Dendritic cell treated with granulocyte-macrophage colony-stimulating factor and Interleukin-4, amounts not matched to agents 40 ng/mL and 50 ng/mL, for 4 days (primary cell): Measurements from ENCODE around the gene TFCP2L1.
"Not testable (repeated sequence)": the region's sequence is repeated elsewhere in the genome, so short reads cannot be mapped to it uniquely, and the experiment has no call there.

Experiments
- H3K27ac Mint-ChIP-seq: one replicate; pipeline ENCODE4 v1.8.0; 2022; ENCODE audit warnings: mild to moderate bottlenecking, mixed read lengths
- H3K27me3 Mint-ChIP-seq: one replicate; pipeline ENCODE4 v1.8.0; 2022; ENCODE audit warnings: mild to moderate bottlenecking, mixed read lengths
- H3K36me3 Mint-ChIP-seq: one replicate; pipeline ENCODE4 v1.8.0; 2022; ENCODE audit warnings: low read depth, mixed read lengths
- H3K4me1 Mint-ChIP-seq: one replicate; pipeline ENCODE4 v1.8.0; 2022; ENCODE audit warnings: low read depth, mixed read lengths
- H3K4me3 Mint-ChIP-seq: one replicate; pipeline ENCODE4 v1.8.0; 2022; ENCODE audit warnings: mild to moderate bottlenecking, moderate library complexity, mixed read lengths
- H3K9me3 Mint-ChIP-seq: one replicate; pipeline ENCODE4 v1.8.0; 2022; ENCODE audit warnings: mixed read lengths
- intact Hi-C: fragments of 100-400 bp; cut with micrococcal nuclease; formaldehyde crosslinking; loops from one replicate; pipeline ENCODE4 v1.15.0; 2022

TFCP2L1 gene

DNA sequence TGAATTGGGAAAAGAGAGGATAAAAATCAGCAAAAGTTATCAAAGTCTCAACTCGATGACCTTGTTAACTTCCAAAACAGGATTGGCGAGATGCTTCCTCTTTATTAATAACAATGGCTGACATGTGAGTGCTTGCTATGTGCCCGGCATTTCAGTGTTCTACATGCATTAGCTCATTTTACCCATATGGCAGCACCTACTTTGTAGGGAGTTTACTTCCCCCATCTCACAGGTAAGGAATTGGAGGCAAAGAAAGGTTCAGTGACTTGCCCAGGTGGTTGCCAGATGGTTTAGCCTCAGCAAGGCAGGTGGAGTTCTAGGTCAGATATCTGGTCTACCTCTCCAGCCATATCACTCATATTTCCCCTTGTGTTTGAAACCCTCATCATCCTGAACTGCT lies 12.4 kb downstream of the TFCP2L1 start:
- H3K4me3 Mint-ChIP-seq: no peak overlapping the region
- no peak overlapping the region for H3K27ac Mint-ChIP-seq
- no peaks in the 10 kb centered on the region for H3K36me3 Mint-ChIP-seq
- no peaks in the 10 kb centered on the region for H3K9me3 Mint-ChIP-seq
- intact Hi-C loops: no loop called here
- peaks cover 15% of the 10 kb centered on the region for H3K4me1 Mint-ChIP-seq
- H3K27me3 Mint-ChIP-seq: peaks cover 14% of the 10 kb centered on the region

DNA sequence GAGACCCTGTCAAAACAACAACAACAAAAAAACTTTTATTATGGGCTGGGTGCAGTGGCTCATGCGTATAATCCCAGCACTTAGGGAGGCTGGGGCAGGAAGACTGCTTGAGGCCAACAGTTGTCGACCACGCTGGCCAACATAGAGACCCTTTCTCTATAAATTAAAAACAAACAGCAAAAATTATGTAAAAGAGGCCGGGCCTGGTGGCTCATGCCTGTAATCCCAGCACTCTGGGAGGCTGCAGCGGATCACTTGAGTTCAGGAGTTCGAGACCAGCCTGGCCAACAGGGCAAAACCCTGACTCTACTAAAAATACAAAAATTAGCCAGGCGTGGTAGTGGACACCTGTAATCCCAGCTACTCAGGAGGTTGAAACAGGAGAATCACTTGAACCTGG lies 15.6 kb downstream of the TFCP2L1 start:
- H3K27ac Mint-ChIP-seq, intact Hi-C loops, H3K9me3 Mint-ChIP-seq, H3K4me3 Mint-ChIP-seq, H3K36me3 Mint-ChIP-seq: not testable (repeated sequence)
- peaks cover 12% of the 10 kb centered on the region for H3K27me3 Mint-ChIP-seq
- H3K4me1 Mint-ChIP-seq: peaks cover 15% of the 10 kb centered on the region

DNA sequence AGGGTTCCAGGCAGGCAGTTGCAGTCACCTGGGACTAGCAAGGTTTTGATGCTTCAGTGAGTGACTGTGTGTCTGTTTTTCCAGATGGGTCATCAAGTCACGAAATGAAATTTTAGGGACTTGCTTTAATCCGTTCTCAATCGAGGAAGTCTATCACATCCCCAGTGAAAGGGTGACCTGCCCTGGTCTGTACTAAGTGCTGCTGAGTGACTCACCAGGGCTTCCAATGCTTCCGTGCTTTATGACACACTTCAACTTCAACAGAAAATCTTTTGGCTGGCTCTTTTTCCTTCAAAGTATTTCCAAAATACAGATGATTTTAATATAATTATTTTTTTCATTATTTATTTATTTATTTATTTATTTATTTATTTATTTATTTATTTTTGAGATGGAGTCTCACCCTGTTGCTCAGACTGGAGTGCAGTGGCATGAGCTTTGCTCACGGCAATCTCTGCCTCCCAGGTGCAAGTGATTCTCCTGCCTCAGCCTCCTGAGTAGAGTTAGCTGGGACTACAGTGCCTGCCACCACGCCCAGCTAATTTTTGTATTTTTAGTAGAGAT lies 18.4 kb downstream of the TFCP2L1 start:
- H3K27me3 Mint-ChIP-seq: no peaks in the 10 kb centered on the region
- no peaks in the 10 kb centered on the region for H3K9me3 Mint-ChIP-seq
- peaks cover under 1% of the 10 kb centered on the region for H3K4me1 Mint-ChIP-seq
- no peak overlapping the region for H3K4me3 Mint-ChIP-seq
- no peak overlapping the region for H3K27ac Mint-ChIP-seq
- intact Hi-C loops: no loop called here
- no peaks in the 10 kb centered on the region for H3K36me3 Mint-ChIP-seq

DNA sequence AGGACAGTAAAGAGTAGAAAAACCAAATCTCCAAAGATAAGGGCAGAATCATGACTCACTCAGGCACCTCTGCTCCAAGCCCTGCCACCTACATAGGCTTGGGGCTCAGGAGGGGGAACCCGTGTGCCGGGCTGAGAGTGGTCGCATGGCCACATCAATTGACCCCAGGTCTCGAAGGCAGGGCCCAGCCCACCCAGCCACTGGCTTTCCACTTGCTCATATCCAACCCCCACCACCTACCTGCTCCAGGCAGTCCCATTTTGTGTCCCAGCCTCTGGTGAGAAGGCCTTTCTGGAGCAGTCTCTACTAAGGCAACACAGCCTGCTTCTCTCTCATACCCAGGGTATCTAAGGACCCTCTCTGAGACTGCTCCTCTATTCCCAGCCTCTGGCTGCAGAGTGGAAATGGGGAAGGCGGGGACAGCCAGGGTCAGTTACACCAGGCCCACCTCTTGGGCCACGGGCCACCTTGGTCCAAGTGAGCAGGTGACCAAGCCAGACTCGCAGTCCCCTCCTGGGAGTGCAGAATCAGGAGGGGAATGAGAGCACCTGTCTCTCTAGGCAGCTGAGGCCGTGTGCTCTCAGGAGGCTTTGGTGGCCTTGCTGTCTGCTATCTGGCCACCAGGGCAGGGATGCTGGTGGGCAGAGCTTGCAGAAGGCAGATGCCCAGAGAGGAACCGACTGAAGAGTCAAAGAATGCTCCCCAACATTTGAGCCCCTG lies 20.8 kb downstream of the TFCP2L1 start:
- no peaks in the 10 kb centered on the region for H3K4me1 Mint-ChIP-seq
- no peak overlapping the region for H3K27ac Mint-ChIP-seq
- H3K9me3 Mint-ChIP-seq: no peaks in the 10 kb centered on the region
- no peak overlapping the region for H3K4me3 Mint-ChIP-seq
- H3K27me3 Mint-ChIP-seq: no peaks in the 10 kb centered on the region
- intact Hi-C loops: no loop called here
- H3K36me3 Mint-ChIP-seq: no peaks in the 10 kb centered on the region

DNA sequence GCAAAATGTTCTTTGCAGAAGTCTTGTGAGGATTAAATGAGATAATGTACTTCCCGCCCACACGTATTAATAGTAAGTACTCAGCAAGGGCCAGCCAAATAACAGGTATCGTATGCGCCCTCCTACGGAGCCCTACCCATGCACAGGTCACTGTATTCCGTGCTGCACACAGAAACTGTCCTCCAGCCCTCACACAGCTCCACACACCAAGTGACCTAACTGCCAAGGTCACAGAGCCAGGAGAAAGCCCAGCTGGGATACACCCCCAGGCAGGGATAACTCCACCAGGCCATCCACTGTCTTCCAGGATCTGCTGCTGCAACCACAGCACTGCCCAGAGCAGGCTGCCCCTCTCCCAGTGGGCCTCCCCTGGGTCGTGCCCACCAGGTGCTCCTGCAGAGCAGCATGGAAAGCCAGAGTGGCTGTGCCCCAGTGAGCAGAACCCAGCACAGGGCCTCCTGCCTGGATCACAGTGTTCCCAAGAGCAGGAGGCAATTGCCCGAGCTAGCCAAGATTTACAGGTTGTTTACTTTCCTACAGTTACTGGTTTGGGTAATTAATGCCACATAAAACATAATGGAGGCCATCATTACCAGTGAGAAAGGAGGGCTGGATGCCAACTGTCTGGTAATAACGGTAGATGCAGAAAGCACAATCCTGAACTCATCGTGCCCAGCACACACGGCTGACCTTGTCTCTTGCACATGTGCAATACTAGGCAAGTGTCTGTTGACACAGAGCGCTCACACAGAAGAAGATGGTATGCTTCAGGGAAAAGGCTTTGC lies 24.4 kb downstream of the TFCP2L1 start:
- Mint-ChIP-seq H3K4me3 (no peak overlapping the region), H3K9me3 (no peaks in the 10 kb centered on the region), H3K4me1 (peaks cover 8% of the 10 kb centered on the region), H3K27me3 (peaks cover 15% of the 10 kb centered on the region), H3K36me3 (no peaks in the 10 kb centered on the region), H3K27ac (no peak overlapping the region)
- intact Hi-C loops: no loop called here

DNA sequence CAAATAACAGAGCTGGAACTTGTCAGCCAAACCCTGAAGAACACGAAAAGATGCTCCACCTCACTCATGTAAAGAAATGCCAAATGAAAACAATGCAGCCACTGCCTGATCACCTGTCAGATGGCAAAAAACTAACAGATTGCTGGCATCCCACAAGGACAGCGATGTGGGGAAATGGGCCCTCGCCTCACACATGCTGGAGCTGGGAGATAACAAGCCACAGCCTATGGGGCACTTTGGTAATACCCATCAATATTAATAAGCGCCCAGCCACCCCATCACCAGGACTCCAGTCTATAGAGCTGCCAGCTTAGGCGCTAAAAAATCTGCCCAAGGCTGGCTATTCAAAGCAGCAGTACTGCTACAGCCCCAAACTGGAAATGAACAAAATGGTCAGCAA lies 27.0 kb downstream of the TFCP2L1 start:
- H3K27me3 Mint-ChIP-seq: peaks cover 15% of the 10 kb centered on the region
- H3K36me3 Mint-ChIP-seq: no peaks in the 10 kb centered on the region
- peaks cover 8% of the 10 kb centered on the region for H3K4me1 Mint-ChIP-seq
- H3K9me3 Mint-ChIP-seq: no peaks in the 10 kb centered on the region
- H3K4me3 Mint-ChIP-seq: no peak overlapping the region
- no peak overlapping the region for H3K27ac Mint-ChIP-seq
- intact Hi-C loops: no loop called here

DNA sequence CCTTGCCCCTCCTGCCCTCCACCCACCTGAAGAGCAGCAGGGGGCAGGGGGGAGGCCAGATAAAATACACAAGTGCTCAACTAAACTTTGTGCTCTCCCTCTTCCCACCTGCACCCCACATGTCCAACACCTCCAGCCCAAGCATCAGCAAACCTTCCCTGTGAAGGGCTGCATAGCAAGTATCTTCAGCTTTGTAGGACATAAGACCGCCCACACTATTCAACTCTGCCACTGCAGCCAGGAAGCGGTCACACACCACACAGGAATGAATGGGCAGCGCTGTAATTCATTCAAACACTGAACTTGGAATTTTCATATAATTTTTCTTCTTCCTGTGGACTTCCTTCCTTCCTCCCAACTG lies 27.5 kb downstream of the TFCP2L1 start:
- no peaks in the 10 kb centered on the region for H3K9me3 Mint-ChIP-seq
- H3K4me3 Mint-ChIP-seq: no peak overlapping the region
- H3K27me3 Mint-ChIP-seq: peaks cover 15% of the 10 kb centered on the region
- no peak overlapping the region for H3K27ac Mint-ChIP-seq
- H3K36me3 Mint-ChIP-seq: no peaks in the 10 kb centered on the region
- H3K4me1 Mint-ChIP-seq: peaks cover 8% of the 10 kb centered on the region
- intact Hi-C loops: no loop called here

DNA sequence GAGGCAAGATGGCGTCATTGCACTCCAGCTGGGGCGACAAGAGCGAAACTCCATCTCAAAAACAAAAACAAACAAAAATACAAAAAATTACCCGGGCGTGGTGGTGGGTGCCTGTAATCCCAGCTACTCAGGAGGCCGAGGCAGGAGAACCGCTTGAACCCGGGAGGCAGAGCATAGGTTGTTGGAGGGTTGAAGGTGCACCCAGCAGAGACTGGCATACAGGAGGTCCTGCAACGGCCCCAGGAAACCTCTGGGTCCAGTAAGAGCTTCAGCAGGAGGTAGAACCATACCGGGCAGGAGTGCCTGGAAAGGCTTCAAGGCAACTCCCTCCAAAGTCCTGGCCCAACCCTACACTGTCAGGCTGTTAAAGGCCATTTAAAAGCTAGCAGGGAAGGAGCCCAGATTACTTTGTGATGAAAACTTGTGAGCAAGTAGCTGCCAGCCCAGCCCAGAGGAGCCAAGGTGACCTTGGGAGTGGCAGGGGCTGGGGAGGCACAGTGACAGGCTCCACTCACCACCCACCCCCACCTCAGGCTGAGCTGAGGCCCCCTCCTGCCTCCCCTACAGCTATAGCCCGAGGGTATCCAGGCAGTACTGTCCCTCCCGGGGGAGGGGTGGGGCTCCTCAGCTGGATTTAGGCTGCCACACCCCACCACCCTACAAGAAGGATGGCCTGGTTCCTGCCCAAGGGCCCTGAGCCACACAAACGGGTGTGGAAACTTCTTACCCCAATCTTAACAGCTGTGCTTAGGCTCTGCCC lies 28.1 kb downstream of the TFCP2L1 start:
- H3K27ac Mint-ChIP-seq: no peak overlapping the region
- peaks cover 15% of the 10 kb centered on the region for H3K27me3 Mint-ChIP-seq
- intact Hi-C loops: no loop called here
- no peaks in the 10 kb centered on the region for H3K36me3 Mint-ChIP-seq
- H3K9me3 Mint-ChIP-seq: no peaks in the 10 kb centered on the region
- peaks cover 8% of the 10 kb centered on the region for H3K4me1 Mint-ChIP-seq
- no peak overlapping the region for H3K4me3 Mint-ChIP-seq

DNA sequence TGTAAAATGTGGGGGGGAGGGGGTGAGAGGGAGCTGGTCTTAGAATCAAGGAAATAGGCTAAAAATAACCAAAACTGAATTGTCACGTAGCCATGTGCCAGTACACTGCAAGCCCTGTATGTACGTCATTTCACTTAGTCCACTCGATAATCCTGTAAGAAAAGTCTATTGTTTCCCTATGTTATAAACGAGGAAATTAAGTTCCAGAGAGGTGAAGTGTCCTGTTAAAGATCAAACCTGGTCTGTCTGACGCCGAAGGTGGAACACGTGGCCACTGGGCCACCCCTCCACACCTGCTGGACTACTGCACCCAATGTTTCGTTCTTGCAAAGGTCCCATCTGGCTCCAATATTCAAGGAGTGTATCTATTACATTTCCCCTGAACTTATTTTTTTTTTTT lies 29.6 kb downstream of the TFCP2L1 start:
- H3K36me3 Mint-ChIP-seq: no peaks in the 10 kb centered on the region
- H3K27ac Mint-ChIP-seq: no peak overlapping the region
- intact Hi-C loops: no loop called here
- peaks cover 8% of the 10 kb centered on the region for H3K4me1 Mint-ChIP-seq
- H3K9me3 Mint-ChIP-seq: no peaks in the 10 kb centered on the region
- peaks cover 15% of the 10 kb centered on the region for H3K27me3 Mint-ChIP-seq
- H3K4me3 Mint-ChIP-seq: no peak overlapping the region

DNA sequence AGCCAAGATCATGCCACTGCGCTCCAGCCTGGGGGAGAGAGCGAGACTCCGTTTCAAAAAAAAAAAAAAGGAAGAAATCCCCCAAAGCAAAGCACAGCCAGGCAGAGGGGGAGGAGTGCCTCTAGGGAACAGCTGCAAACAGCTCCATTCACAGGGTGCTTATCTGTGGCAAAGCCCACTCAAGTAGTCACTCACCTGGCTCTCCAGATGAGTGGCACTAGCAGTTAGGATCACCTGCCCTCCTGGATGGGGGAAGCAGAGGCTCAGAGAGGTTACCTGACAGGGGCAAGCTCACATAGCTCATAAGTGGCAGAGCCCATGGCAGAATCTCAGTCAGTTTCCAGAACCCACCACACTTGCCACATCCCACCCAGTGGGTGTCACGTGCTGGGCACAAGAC lies 30.3 kb downstream of the TFCP2L1 start:
- intact Hi-C loops: no loop called here
- Mint-ChIP-seq H3K36me3 (no peaks in the 10 kb centered on the region), H3K9me3 (no peaks in the 10 kb centered on the region), H3K4me3 (no peak overlapping the region), H3K27ac (no peak overlapping the region), H3K4me1 (peaks cover 8% of the 10 kb centered on the region), H3K27me3 (peaks cover 15% of the 10 kb centered on the region)

DNA sequence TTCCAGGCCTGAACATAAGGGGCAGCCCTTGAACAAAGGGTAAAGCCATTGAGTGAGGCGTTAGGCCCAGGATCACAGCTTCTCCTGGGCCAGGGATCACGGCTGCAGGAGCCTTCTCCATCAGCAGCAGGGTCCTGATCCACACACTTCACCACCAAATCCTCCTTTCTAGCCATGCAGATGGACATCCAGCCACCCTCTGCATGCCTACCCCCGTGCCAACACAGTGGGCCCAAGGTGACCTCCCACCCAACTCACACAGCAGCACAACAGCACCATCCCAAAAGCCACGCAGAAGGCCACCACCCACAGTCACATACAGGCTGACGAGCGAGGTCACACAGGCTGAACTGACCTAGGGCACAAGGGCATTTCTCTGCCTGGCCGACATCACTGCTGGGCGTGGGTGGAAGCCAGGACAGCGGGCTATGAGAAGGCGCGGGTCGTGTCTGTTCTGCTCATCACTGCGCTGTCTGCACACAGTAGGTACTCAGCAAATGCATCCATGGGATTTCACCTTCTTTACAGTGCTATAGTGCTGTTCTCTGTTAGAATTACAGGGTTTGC lies 31.2 kb downstream of the TFCP2L1 start:
- H3K27me3 Mint-ChIP-seq: peaks cover 15% of the 10 kb centered on the region
- H3K27ac Mint-ChIP-seq: no peak overlapping the region
- H3K9me3 Mint-ChIP-seq: no peaks in the 10 kb centered on the region
- H3K4me3 Mint-ChIP-seq: no peak overlapping the region
- no peaks in the 10 kb centered on the region for H3K36me3 Mint-ChIP-seq
- H3K4me1 Mint-ChIP-seq: peaks cover 8% of the 10 kb centered on the region
- intact Hi-C loops: no loop called here

DNA sequence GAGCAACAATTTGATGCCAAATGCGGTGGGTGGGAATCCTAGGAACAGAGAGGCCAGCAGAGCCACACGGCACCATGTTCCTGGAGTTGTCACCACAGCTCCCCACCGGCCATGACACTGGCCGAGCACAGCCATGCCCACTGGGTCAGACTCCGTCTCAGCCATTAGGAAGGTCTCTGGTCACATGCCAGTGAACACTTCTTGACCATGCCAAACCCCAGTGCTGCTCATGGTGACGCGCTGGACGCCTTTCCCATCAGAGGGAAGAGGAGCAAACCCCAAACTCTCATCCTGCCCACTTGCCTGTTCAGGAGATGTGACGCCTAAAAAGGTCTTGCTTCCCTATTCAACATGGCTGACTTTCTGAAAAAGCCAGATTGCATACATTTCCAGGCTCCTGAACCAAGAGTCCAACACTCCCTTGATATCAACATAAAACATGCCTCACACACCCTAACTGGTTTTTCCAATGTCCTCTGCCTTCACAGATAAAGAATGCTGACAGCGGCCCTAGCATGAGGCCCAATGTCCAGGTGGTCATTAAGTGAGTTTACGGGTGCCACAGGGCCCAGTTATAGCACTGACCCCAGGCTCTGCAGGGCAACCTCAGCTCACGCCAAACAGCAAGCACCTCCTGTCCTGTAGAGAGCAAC lies 31.9 kb downstream of the TFCP2L1 start:
- intact Hi-C loops: no loop called here
- no peak overlapping the region for H3K27ac Mint-ChIP-seq
- peaks cover 10% of the 10 kb centered on the region for H3K27me3 Mint-ChIP-seq

DNA sequence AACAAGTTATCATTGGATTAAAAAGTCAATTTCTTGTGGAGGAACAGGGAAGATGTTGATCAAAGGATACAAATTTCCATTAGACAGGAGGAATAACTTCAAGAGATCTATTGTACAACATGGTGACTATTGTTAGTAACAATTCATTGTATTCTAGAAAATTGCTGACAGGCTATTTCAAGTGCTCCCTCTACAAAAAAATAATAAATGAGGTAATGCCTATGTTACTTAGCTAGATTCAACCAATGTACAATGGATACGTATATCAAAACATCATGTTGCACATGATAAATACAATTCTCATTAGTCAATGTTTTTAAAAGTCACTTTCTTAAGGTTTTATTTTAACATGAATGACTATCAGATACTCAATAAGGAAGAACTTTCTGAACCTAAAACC lies 33.5 kb downstream of the TFCP2L1 start:
- no peak overlapping the region for H3K27ac Mint-ChIP-seq
- intact Hi-C loops: no loop called here
- no peaks in the 10 kb centered on the region for H3K4me1 Mint-ChIP-seq
- H3K27me3 Mint-ChIP-seq: peaks cover 1% of the 10 kb centered on the region
- H3K4me3 Mint-ChIP-seq: no peak overlapping the region
- no peaks in the 10 kb centered on the region for H3K9me3 Mint-ChIP-seq
- no peaks in the 10 kb centered on the region for H3K36me3 Mint-ChIP-seq

More for the DNA sequence above, 31.9 kb downstream of the TFCP2L1 start:
- Mint-ChIP-seq H3K9me3 (no peaks in the 10 kb centered on the region), H3K4me3 (no peak overlapping the region), H3K36me3 (no peaks in the 10 kb centered on the region), H3K4me1 (peaks cover 8% of the 10 kb centered on the region)
